Uterus (tissue), 4 donors: ENCODE results near the gene UXS1. TPM values are rescaled to one million over a fixed set of nuclear protein-coding genes. Genes with fewer than 3 reads are reported as not detected.

Source experiments
- DNase-seq, 2 donors: peaks; one replicate each; pipeline ENCODE4 v3.0.0-alpha.2; 2019 to 2020
- H3K27ac ChIP-seq, 2 donors: fragments of 200-600 bp; sonication (generic); 1 replicate in 1 of 2; 2 replicates in 1 of 2; pipeline ENCODE4 v1.5.1; 2016 to 2018
- H3K27me3 ChIP-seq, 2 donors: fragments of 200-600 bp; sonication (generic); one replicate each; pipeline ENCODE4 v1.5.1; 2018 to 2019; ENCODE audit warnings: control low read depth in 1 of 2
- H3K36me3 ChIP-seq, 2 donors: fragments of 200-600 bp; sonication (generic); one replicate each; pipeline ENCODE4 v1.5.1; 2019; ENCODE audit warnings: control low read depth in 1 of 2
- H3K4me1 ChIP-seq, 2 donors: fragments of 200-600 bp; sonication (generic); one replicate each; pipeline ENCODE4 v1.5.1; 2018 to 2019; ENCODE audit warnings: control low read depth in 1 of 2
- H3K4me3 ChIP-seq, 2 donors: fragments of 200-600 bp; sonication (generic); 1 replicate in 1 of 2; 2 replicates in 1 of 2; pipeline ENCODE4 v1.5.1; 2018 to 2019; ENCODE audit warnings: mild to moderate bottlenecking in 1 of 2
- H3K9me3 ChIP-seq, 2 donors: fragments of 200-600 bp; sonication (generic); one replicate each; pipeline ENCODE4 v1.5.1; 2019; ENCODE audit warnings: control low read depth in 1 of 2
- CTCF ChIP-seq, 4 experiments: fragments of 200-600 bp in 2 of 4; fragments of 450-650 bp in 2 of 4; sonication (generic) in 2 of 4; IDR thresholded peaks; one replicate each; pipeline ENCODE4 v1.5.1; 2016 to 2019; ENCODE audit warnings: antibody characterized with exemption in 4 of 4, mild to moderate bottlenecking in 2 of 4, moderate library complexity in 1 of 4
- POLR2A ChIP-seq, 2 donors: fragments of 450-650 bp; IDR thresholded peaks; one replicate each; pipeline ENCODE4 v1.6.1; 2016; ENCODE audit warnings: antibody characterized with exemption in 2 of 2, mild to moderate bottlenecking in 1 of 2, moderate library complexity in 1 of 2
- intact Hi-C: fragments of 100-400 bp; cut with DNase I; formaldehyde crosslinking; loops from one replicate; pipeline ENCODE4 v1.15.1; 2023; ENCODE audit warnings: low total_unique reads
- total RNA-seq, 4 donors: library from RNA; depleted of rRNA in 3 of 4; stranded (reverse); fragments of >200 nt in 3 of 4; gene quantifications; one replicate each; pipeline versions ENCODE4 v1.1.0 to v1.2.4, GENCODE V29; 2014 to 2023
- donor health status: DM: yes; HTN: yes; CAD: no.

The UXS1 gene
- total RNA-seq, 4 donors from 2014 or later = 26.2 to 103 (median 74.8) TPM

GRCh38 chr2:106054880-106055655 is 139.0 kb downstream of the UXS1 start:
- no peaks in the 10 kb centered on the region for H3K27me3 ChIP-seq
- H3K4me3 ChIP-seq = no peak overlapping the region
- no peaks in the 10 kb centered on the region for H3K4me1 ChIP-seq
- TF ChIP-seq CTCF (IDR thresholded peaks at IDR 0.05) (no peak), POLR2A (IDR thresholded peaks at IDR 0.05) (no peak)
- H3K27ac ChIP-seq = no peak overlapping the region
- DNase-seq = no peak
- intact Hi-C loops = no loop called here
- no peaks in the 10 kb centered on the region for H3K9me3 ChIP-seq
- no peaks in the 10 kb centered on the region for H3K36me3 ChIP-seq

GRCh38 chr2:106054321-106054720 is 139.8 kb downstream of the UXS1 start:
- no peaks in the 10 kb centered on the region for H3K9me3 ChIP-seq
- no peaks in the 10 kb centered on the region for H3K4me1 ChIP-seq
- no peaks in the 10 kb centered on the region for H3K27me3 ChIP-seq
- intact Hi-C loops = no loop called here
- H3K27ac ChIP-seq = no peak overlapping the region
- no peak overlapping the region for H3K4me3 ChIP-seq
- DNase-seq = no peak
- H3K36me3 ChIP-seq = no peaks in the 10 kb centered on the region
- TF ChIP-seq CTCF (IDR thresholded peaks at IDR 0.05) (no peak), POLR2A (IDR thresholded peaks at IDR 0.05) (no peak)

GRCh38 chr2:106053581-106053980 is 140.5 kb downstream of the UXS1 start:
- Histone ChIP-seq H3K27ac (no peak overlapping the region), H3K9me3 (no peaks in the 10 kb centered on the region), H3K36me3 (no peaks in the 10 kb centered on the region), H3K4me3 (no peak overlapping the region), H3K4me1 (no peaks in the 10 kb centered on the region), H3K27me3 (no peaks in the 10 kb centered on the region)
- DNase-seq = no peak
- TF ChIP-seq POLR2A (IDR thresholded peaks at IDR 0.05) (no peak), CTCF (IDR thresholded peaks at IDR 0.05) (no peak)
- intact Hi-C loops = no loop called here

GRCh38 chr2:106053116-106053515 is 141.0 kb downstream of the UXS1 start:
- no peak for TF ChIP-seq POLR2A (IDR thresholded peaks at IDR 0.05)
- TF ChIP-seq CTCF (IDR thresholded peaks at IDR 0.05) = no peak
- intact Hi-C loops = no loop called here

GRCh38 chr2:106044859-106045258 is 149.2 kb downstream of the UXS1 start:
- TF ChIP-seq POLR2A (IDR thresholded peaks at IDR 0.05) (no peak), CTCF (IDR thresholded peaks at IDR 0.05) (no peak)
- H3K4me1 ChIP-seq = no peaks in the 10 kb centered on the region
- no peaks in the 10 kb centered on the region for H3K9me3 ChIP-seq
- intact Hi-C loops = no loop called here
- H3K27ac ChIP-seq = no peak overlapping the region
- H3K36me3 ChIP-seq = no peaks in the 10 kb centered on the region
- no peaks in the 10 kb centered on the region for H3K27me3 ChIP-seq
- no peak for DNase-seq
- H3K4me3 ChIP-seq = no peak overlapping the region

More at GRCh38 chr2:106053116-106053515, 141.0 kb downstream of the UXS1 start:
- Histone ChIP-seq H3K4me3 (no peak overlapping the region), H3K27ac (no peak overlapping the region), H3K27me3 (no peaks in the 10 kb centered on the region), H3K4me1 (no peaks in the 10 kb centered on the region), H3K9me3 (no peaks in the 10 kb centered on the region), H3K36me3 (no peaks in the 10 kb centered on the region)
- no peak for DNase-seq
